Epithelial cell of esophagus (primary cell): ENCODE data around the gene GTF2H3.

ENCODE experiments used
- DNase-seq: peaks from one replicate; pipeline ENCODE4 v3.0.0; 2010; ENCODE audit warnings: low read depth
- H3K4me3 ChIP-seq: 2 replicates; pipeline ENCODE4 v1.5.1; 2011; ENCODE audit warnings: mild to moderate bottlenecking, low read length, control low read depth
- TF ChIP-seq, protein P1 (sequence below): IDR thresholded peaks from 2 replicates; pipeline ENCODE4 v1.5.1; 2011; ENCODE audit warnings: low read depth, mild to moderate bottlenecking, low read length, control low read depth, inconsistent platforms; ENCODE audit not compliant: insufficient read depth; ENCODE audit errors: missing control alignments

GTF2H3 gene

DNA sequence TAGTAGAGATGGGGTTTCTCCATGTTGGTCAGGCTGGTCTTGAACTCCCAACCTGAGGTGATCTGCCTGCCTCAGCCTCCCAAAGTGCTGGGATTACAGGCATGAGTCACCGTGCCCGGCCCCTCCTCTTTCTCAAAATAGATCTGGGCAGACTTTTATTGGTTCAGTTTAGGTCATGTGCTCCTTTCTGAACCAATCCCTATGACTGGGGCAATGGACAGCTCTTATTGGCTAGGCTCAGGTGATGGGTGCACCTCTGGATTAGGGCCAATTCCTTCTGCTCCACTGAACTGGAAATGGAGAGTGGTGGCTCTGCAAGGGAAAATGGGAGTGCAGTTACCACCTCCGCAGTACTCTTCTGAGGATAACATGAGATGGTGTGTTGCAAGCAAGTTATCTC is 72.3 kb downstream of the GTF2H3 start:
- no peak overlapping the region for H3K4me3 ChIP-seq
- TF ChIP-seq, protein P1, sequence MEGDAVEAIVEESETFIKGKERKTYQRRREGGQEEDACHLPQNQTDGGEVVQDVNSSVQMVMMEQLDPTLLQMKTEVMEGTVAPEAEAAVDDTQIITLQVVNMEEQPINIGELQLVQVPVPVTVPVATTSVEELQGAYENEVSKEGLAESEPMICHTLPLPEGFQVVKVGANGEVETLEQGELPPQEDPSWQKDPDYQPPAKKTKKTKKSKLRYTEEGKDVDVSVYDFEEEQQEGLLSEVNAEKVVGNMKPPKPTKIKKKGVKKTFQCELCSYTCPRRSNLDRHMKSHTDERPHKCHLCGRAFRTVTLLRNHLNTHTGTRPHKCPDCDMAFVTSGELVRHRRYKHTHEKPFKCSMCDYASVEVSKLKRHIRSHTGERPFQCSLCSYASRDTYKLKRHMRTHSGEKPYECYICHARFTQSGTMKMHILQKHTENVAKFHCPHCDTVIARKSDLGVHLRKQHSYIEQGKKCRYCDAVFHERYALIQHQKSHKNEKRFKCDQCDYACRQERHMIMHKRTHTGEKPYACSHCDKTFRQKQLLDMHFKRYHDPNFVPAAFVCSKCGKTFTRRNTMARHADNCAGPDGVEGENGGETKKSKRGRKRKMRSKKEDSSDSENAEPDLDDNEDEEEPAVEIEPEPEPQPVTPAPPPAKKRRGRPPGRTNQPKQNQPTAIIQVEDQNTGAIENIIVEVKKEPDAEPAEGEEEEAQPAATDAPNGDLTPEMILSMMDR, result no peak
- peak; percentile 12 for DNase-seq

- H3K4me3 ChIP-seq, result no peak overlapping the region
- DNase-seq, result no peak
- TF ChIP-seq, protein P1, result no peak
Observed at GRCh38 chr12:123707466-123707865, 73.8 kb downstream of the GTF2H3 start.
